A549 treated with AZD9567 at 1 μM for 4 hours (cell line): ENCODE results near the gene PHC3. TPM values are rescaled to one million over a fixed set of nuclear protein-coding genes. Genes with fewer than 3 reads are reported as not detected.

ENCODE experiments used
- total RNA-seq: library from RNA; stranded (reverse); fragments of 200-300 nt; extraction: Qiagen RNA extraction; gene quantifications from 5 replicates; pipeline ENCODE4 v1.2.3, GENCODE V29; 2022; ENCODE audit not compliant: insufficient read depth

PHC3 gene, protein sequence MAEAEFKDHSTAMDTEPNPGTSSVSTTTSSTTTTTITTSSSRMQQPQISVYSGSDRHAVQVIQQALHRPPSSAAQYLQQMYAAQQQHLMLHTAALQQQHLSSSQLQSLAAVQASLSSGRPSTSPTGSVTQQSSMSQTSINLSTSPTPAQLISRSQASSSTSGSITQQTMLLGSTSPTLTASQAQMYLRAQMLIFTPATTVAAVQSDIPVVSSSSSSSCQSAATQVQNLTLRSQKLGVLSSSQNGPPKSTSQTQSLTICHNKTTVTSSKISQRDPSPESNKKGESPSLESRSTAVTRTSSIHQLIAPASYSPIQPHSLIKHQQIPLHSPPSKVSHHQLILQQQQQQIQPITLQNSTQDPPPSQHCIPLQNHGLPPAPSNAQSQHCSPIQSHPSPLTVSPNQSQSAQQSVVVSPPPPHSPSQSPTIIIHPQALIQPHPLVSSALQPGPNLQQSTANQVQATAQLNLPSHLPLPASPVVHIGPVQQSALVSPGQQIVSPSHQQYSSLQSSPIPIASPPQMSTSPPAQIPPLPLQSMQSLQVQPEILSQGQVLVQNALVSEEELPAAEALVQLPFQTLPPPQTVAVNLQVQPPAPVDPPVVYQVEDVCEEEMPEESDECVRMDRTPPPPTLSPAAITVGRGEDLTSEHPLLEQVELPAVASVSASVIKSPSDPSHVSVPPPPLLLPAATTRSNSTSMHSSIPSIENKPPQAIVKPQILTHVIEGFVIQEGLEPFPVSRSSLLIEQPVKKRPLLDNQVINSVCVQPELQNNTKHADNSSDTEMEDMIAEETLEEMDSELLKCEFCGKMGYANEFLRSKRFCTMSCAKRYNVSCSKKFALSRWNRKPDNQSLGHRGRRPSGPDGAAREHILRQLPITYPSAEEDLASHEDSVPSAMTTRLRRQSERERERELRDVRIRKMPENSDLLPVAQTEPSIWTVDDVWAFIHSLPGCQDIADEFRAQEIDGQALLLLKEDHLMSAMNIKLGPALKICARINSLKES
- 11.2 to 21.0 TPM (median 15.5 TPM) in 5 replicates for total RNA-seq

DNA sequence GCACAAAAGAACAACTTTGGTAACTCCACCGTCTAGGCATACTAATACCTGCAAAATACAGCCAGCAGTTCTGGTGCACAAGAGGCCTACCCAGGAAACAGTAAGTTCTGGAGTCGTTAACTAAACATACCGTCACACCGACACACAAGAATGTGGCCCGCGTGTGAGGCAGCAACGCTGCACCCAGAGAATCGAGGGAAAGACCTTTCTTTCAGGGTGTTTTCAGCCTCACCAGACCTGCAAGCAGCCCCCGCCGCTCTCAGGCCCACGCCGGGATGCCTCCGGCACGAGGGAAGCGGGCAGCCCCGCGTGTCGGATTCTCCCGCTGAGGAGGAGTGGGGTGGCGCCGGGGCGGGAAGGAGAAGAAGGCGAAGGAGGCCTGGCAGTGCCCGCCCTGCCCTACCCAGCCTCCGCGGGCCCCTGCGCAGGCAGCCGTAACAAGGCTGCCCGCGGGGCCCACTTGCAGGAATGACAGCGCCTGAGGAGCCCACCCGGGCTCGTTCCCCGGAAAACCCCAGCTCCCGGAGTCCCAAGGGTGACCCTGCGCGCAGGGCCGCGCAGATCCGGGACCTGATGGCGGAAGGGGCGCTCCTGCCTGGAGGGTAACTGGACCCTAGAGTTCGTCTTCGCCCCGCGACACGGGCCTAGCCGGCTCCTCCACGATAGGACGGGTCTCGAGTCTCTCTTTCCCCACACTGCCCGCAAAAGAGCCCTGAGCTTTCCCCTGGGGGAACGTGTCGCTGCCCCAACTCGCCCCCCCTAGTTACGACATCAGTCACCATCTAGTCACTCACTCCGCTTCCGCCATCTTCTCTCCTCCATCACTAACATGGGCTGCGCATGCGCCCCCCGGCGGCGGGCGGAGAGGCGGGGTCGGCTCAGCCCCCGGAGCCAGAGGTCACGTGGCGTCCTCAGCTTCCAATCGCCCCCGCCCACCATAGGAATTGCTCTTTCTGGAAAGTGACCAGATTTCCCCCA lies at the start of gene PHC3:
Gene PHC3, minus strand, starts transcription at position 826 of the 978 bp plus-strand sequence. Its CDS starts 18 bp downstream, at position 808.

DNA sequence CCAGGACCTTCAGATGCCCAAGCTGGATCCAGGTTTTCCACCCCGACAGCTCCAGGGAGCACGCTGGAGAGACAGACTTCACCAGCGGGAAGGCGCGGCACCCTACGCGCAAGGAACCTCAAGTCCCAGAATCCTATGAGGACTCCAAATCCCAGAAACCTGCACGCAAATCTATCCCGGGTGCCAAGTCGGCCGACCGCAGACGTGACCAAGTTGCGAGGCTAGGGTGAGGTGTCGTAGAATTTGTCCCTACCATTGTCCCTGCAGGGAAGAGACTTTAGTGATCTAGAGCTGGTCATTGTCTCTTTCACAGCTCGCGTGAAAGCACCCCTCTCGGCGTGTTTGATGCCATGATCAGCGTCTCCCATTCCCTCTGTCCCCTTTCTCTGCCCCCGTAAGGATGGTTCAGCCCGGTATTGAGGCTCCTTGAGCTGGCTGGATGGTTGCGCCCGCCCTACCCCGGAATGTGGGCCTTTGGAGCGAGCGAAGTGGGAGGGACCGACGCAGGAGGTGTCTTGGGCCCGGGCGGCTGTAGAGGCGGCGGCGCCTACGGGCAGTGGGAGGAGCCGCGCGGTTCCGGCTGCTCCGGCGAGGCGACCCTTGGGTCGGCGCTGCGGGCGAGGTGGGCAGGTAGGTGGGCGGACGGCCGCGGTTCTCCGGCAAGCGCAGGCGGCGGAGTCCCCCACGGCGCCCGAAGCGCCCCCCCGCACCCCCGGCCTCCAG lies 40.6 kb upstream of the PHC3 start, which contains the start of gene PRKCI:
Gene PRKCI, plus strand, starts transcription at position 501 of the 723 bp plus-strand sequence. CDS start 246 bp downstream, outside the sequence.

Other genes with a start within 250 kb of the PHC3 start
- gene SEC62, start 214.9 kb downstream of the PHC3 start, total RNA-seq = 72.5 to 112 TPM (median 85.1 TPM) in 5 replicates
- gene GPR160, start 143.7 kb downstream of the PHC3 start, total RNA-seq = 1.3 to 2.1 TPM (median 1.9 TPM) in 5 replicates
- 14.6 to 25.8 TPM (median 17.2 TPM) in 5 replicates for gene PRKCI, start 40.7 kb upstream of the PHC3 start, total RNA-seq
- gene SKIL, start 176.0 kb upstream of the PHC3 start, total RNA-seq = 19.8 to 28.1 TPM (median 26.9 TPM) in 5 replicates
- 0.15 to 0.21 TPM (median 0.17 TPM) in 4 of 5 replicates, not detected in the other for gene CLDN11, start 237.1 kb upstream of the PHC3 start, total RNA-seq